GM23248 (cell line): ENCODE data around the gene PEX5.

ENCODE experiments used
- EZH2 ChIP-seq: fragments of 200-600 bp; sonication (generic); IDR thresholded peaks from 2 replicates; pipeline ENCODE4 v1.6.1; 2018; ENCODE audit warnings: antibody characterized with exemption, mild to moderate bottlenecking; ENCODE audit not compliant: insufficient read depth, poor library complexity, severe bottlenecking
- EZH2phosphoT487 ChIP-seq: fragments of 200-600 bp; sonication (generic); IDR thresholded peaks from 2 replicates; pipeline ENCODE4 v1.6.1; 2018; ENCODE audit warnings: antibody characterized with exemption, moderate library complexity, mild to moderate bottlenecking, low read depth; ENCODE audit not compliant: insufficient read depth

GRCh38 chr12:7242176-7243101 is 53.0 kb downstream of the PEX5 start:
- TF ChIP-seq EZH2phosphoT487 (no peak), EZH2 (no peak)
